Measurements from ENCODE around the gene NLRP7. TPM values are rescaled to one million over a fixed set of nuclear protein-coding genes. Genes with fewer than 3 reads are reported as not detected.
"Not testable (repeated sequence)": the region's sequence is repeated elsewhere in the genome, so short reads cannot be mapped to it uniquely, and the experiment has no call there.

The NLRP7 gene
- total and polyA plus RNA-seq, 9 donors = 0.08 to 0.09 TPM; not detected in 7

- H3K27me3 ChIP-seq (ENCODE audit: control insufficient read depth, insufficient read depth, low read length) = no peaks in the 10 kb centered on the region
- H3K4me3 ChIP-seq (ENCODE audit: low read length) = no peak overlapping the region
- DNase-seq = no peak
- 46% methylated on average over 6 of the region's 9 CpGs for WGBS (ENCODE audit: insufficient coverage)
- no peak overlapping the region for H3K27ac ChIP-seq (ENCODE audit: low read length)
- no peaks in the 10 kb centered on the region for H3K36me3 ChIP-seq (ENCODE audit: control insufficient read depth, insufficient read depth, low read length)
- H3K4me1 ChIP-seq (ENCODE audit: control insufficient read depth, insufficient read depth, low read length) = no peaks in the 10 kb centered on the region
- peaks cover 8% of the 10 kb centered on the region for H3K9me3 ChIP-seq (replicated peaks; ENCODE audit: control insufficient read depth, low read depth, low read length)
Observed at GRCh38 chr19:54923276-54923675, 24.1 kb downstream of the NLRP7 start.

DNA sequence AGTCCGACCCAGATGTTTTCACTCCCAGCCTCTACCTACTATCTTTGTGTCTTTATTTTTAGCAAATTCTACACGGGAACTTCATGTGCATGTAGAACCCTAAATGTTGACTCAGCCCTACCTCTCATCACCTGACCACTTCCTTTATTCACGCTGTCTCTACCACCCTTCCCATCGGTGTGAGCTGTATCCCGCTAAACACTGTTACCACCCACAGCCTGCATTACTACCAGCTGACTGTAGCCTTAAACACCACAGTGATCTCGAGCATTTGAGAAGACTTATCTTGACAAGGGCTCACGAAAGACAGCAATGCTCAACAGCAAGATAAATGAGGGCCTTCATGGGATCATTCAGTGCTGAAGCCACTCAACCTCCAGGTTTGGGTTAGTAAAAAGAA lies 26.2 kb downstream of the NLRP7 start:
- H3K27ac ChIP-seq (ENCODE audit: low read length) = no peak overlapping the region
- no peak overlapping the region for H3K4me3 ChIP-seq (ENCODE audit: low read length)
- H3K27me3 ChIP-seq (ENCODE audit: control insufficient read depth, insufficient read depth, low read length) = no peaks in the 10 kb centered on the region
- 76% methylated on average over 6 of the region's 7 CpGs for WGBS (ENCODE audit: insufficient coverage)
- H3K9me3 ChIP-seq (replicated peaks; ENCODE audit: control insufficient read depth, low read depth, low read length) = no peaks in the 10 kb centered on the region
- DNase-seq = no peak
- no peaks in the 10 kb centered on the region for H3K4me1 ChIP-seq (ENCODE audit: control insufficient read depth, insufficient read depth, low read length)
- no peaks in the 10 kb centered on the region for H3K36me3 ChIP-seq (ENCODE audit: control insufficient read depth, insufficient read depth, low read length)

- not testable (repeated sequence) for H3K27me3 ChIP-seq (ENCODE audit: control insufficient read depth, insufficient read depth, low read length); H3K9me3 ChIP-seq (replicated peaks; ENCODE audit: control insufficient read depth, low read depth, low read length); H3K27ac ChIP-seq (ENCODE audit: low read length); H3K4me3 ChIP-seq (ENCODE audit: low read length); H3K36me3 ChIP-seq (ENCODE audit: control insufficient read depth, insufficient read depth, low read length); DNase-seq; H3K4me1 ChIP-seq (ENCODE audit: control insufficient read depth, insufficient read depth, low read length)
- 62% methylated on average over 6 of the region's 24 CpGs for WGBS (ENCODE audit: insufficient coverage)
Observed at GRCh38 chr19:54919646-54920563, 27.4 kb downstream of the NLRP7 start.

GRCh38 chr19:54918499-54918898 lies 28.8 kb downstream of the NLRP7 start:
- Histone ChIP-seq H3K4me3 (ENCODE audit: low read length) (no peak overlapping the region), H3K27ac (ENCODE audit: low read length) (no peak overlapping the region), H3K9me3 (replicated peaks; ENCODE audit: control insufficient read depth, low read depth, low read length) (no peaks in the 10 kb centered on the region), H3K27me3 (ENCODE audit: control insufficient read depth, insufficient read depth, low read length) (no peaks in the 10 kb centered on the region), H3K36me3 (ENCODE audit: control insufficient read depth, insufficient read depth, low read length) (no peaks in the 10 kb centered on the region), H3K4me1 (ENCODE audit: control insufficient read depth, insufficient read depth, low read length) (no peaks in the 10 kb centered on the region)
- WGBS (ENCODE audit: insufficient coverage) = no CpG with 5 or more reads among the region's 9 CpGs
- DNase-seq = no peak

GRCh38 chr19:54916822-54917221 lies 30.5 kb downstream of the NLRP7 start:
- Histone ChIP-seq H3K27me3 (ENCODE audit: control insufficient read depth, insufficient read depth, low read length) (no peaks in the 10 kb centered on the region), H3K4me1 (ENCODE audit: control insufficient read depth, insufficient read depth, low read length) (no peaks in the 10 kb centered on the region), H3K4me3 (ENCODE audit: low read length) (no peak overlapping the region), H3K9me3 (replicated peaks; ENCODE audit: control insufficient read depth, low read depth, low read length) (no peaks in the 10 kb centered on the region), H3K36me3 (ENCODE audit: control insufficient read depth, insufficient read depth, low read length) (no peaks in the 10 kb centered on the region), H3K27ac (ENCODE audit: low read length) (no peak overlapping the region)
- 72% methylated on average over 11 of the region's 11 CpGs for WGBS (ENCODE audit: insufficient coverage)
- DNase-seq = peak; percentile 15

DNA sequence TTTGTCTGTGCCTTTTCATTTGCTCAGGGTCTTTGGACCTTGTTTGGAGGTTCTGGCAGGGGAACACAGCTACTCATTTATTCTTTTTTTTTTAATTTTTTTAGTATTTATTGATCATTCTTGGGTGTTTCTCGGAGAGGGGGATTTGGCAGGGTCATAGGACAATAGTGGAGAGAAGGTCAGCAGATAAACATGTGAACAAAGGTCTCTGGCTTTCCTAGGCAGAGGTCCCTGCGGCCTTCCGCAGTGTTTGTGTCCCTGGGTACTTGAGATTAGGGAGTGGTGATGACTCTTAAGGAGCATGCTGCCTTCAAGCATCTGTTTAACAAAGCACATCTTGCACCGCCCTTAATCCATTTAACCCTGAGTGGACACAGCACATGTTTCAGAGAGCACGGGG lies 39.4 kb downstream of the NLRP7 start:
- DNase-seq; H3K27me3 ChIP-seq (ENCODE audit: control insufficient read depth, insufficient read depth, low read length); H3K4me3 ChIP-seq (ENCODE audit: low read length); H3K9me3 ChIP-seq (replicated peaks; ENCODE audit: control insufficient read depth, low read depth, low read length); H3K27ac ChIP-seq (ENCODE audit: low read length); H3K4me1 ChIP-seq (ENCODE audit: control insufficient read depth, insufficient read depth, low read length); H3K36me3 ChIP-seq (ENCODE audit: control insufficient read depth, insufficient read depth, low read length): not testable (repeated sequence)
- WGBS (ENCODE audit: insufficient coverage) = no CpG with 5 or more reads among the region's 5 CpGs

DNA sequence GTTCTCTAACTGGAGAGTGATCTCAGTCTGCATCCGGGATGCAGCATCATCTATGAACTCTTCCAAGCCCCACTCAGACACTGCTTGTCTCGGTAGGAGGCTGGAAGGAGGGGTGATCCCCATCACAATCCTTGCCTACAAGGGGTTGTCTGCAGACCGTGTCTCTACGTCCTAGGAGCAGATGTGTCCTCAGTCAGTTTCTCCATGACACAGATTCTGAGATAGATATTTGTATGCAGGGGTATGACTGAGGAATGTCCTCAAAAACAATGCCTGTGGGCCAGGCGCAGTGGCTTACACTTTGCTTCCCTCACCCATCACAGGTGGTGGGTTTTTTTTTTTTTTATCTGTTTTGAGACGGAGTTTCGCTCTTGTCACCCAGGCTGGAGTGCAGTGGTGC lies 40.5 kb downstream of the NLRP7 start:
- Histone ChIP-seq H3K27ac (ENCODE audit: low read length) (no peak overlapping the region), H3K4me3 (ENCODE audit: low read length) (no peak overlapping the region), H3K36me3 (ENCODE audit: control insufficient read depth, insufficient read depth, low read length) (no peaks in the 10 kb centered on the region), H3K27me3 (ENCODE audit: control insufficient read depth, insufficient read depth, low read length) (no peaks in the 10 kb centered on the region), H3K9me3 (replicated peaks; ENCODE audit: control insufficient read depth, low read depth, low read length) (no peaks in the 10 kb centered on the region), H3K4me1 (ENCODE audit: control insufficient read depth, insufficient read depth, low read length) (no peaks in the 10 kb centered on the region)
- no CpG with 5 or more reads among the region's 7 CpGs for WGBS (ENCODE audit: insufficient coverage)
- no peak for DNase-seq

DNA sequence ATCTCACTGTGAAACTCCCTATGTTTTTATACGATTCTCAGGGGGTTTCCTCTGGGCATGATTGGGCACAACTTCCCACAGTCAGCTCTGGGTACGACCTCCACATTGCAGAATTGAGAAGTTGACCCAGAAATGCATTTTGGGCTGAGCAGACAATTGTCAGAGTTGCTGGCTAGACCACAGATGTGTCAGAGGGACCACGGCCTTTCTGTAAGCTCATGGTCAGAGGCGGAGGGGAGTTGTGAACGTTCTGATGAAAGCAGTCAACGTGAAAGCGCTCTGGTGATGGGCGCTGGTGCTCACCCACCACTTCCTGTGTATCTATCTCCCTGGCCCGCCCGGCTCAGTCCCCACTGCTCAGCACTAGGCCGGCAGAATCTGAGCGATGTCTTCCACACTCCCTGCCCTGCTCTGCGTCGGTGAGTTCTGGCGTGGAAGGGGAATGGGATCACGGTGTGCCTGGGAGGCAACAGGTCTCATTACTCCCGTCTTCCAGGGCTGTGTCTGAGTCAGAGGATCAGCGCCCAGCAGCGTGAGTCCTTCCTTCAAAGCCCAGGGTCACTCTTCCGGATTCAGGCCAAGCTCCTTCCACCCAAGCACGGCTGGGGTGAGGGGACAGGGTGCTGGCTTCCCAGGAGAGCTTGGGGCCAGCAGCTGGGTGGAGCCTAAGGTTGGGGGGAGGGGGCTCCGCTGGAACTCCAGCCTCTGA lies 41.4 kb downstream of the NLRP7 start, which contains the start of gene NCR1:
NCR1 (plus strand) TSS at position 346 of the 709 bp plus-strand sequence; CDS start at position 386, 40 bp downstream.
- H3K36me3 ChIP-seq (ENCODE audit: control insufficient read depth, insufficient read depth, low read length) = no peaks in the 10 kb centered on the region

DNA sequence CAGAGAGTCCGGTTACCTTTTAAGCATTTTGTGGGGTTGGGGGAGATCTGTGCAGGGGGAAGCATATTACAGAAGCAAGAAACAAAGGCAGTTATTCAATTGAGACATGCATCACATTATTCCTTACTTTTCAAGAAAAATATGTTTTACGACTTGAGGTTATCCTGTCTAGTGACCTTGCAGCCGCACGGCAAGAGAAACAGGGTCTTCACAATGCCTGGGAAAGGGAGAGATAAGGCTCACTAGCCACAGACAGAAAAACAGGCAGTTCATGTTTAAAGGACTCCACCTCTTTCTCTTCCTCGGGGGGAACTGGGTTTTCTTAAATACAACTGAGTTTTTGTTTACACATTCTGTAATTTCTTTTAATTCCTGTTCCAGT lies 41.9 kb downstream of the NLRP7 start:
- Histone ChIP-seq H3K9me3 (replicated peaks; ENCODE audit: control insufficient read depth, low read depth, low read length) (no peaks in the 10 kb centered on the region), H3K36me3 (ENCODE audit: control insufficient read depth, insufficient read depth, low read length) (no peaks in the 10 kb centered on the region), H3K27me3 (ENCODE audit: control insufficient read depth, insufficient read depth, low read length) (no peaks in the 10 kb centered on the region), H3K4me1 (ENCODE audit: control insufficient read depth, insufficient read depth, low read length) (no peaks in the 10 kb centered on the region), H3K27ac (ENCODE audit: low read length) (no peak overlapping the region), H3K4me3 (ENCODE audit: low read length) (no peak overlapping the region)
- DNase-seq = no peak
- no CpG with 5 or more reads among the region's 5 CpGs for WGBS (ENCODE audit: insufficient coverage)

More for the DNA sequence above, 41.4 kb downstream of the NLRP7 start, which contains the start of gene NCR1:
- Histone ChIP-seq H3K4me1 (ENCODE audit: control insufficient read depth, insufficient read depth, low read length) (no peaks in the 10 kb centered on the region), H3K4me3 (ENCODE audit: low read length) (no peak within 1 kb of the TSS), H3K27ac (ENCODE audit: low read length) (no peak within 1 kb of the TSS), H3K9me3 (replicated peaks; ENCODE audit: control insufficient read depth, low read depth, low read length) (no peaks in the 10 kb centered on the region), H3K27me3 (ENCODE audit: control insufficient read depth, insufficient read depth, low read length) (no peaks in the 10 kb centered on the region)
- no peak for DNase-seq
- 47% methylated on average over 17 of the region's 22 CpGs for WGBS (ENCODE audit: insufficient coverage)

- H3K4me3 ChIP-seq (ENCODE audit: low read length); H3K4me1 ChIP-seq (ENCODE audit: control insufficient read depth, insufficient read depth, low read length); H3K9me3 ChIP-seq (replicated peaks; ENCODE audit: control insufficient read depth, low read depth, low read length); H3K27ac ChIP-seq (ENCODE audit: low read length); H3K27me3 ChIP-seq (ENCODE audit: control insufficient read depth, insufficient read depth, low read length); DNase-seq; H3K36me3 ChIP-seq (ENCODE audit: control insufficient read depth, insufficient read depth, low read length): not testable (repeated sequence)
- no CpG with 5 or more reads among the region's 4 CpGs for WGBS (ENCODE audit: insufficient coverage)
Observed at GRCh38 chr19:54904261-54904660, 43.1 kb downstream of the NLRP7 start.
